Retinal pigment epithelial cell (primary cell): ENCODE measurements around the gene ANKRD28.

Source experiments
- DNase-seq: peaks from one replicate; pipeline ENCODE4 v3.0.0-alpha.2; 2010; ENCODE audit warnings: low read depth
- H3K4me3 ChIP-seq: 2 replicates; pipeline ENCODE4 v1.5.1; 2011; ENCODE audit warnings: mild to moderate bottlenecking, low read length, control low read depth, moderate library complexity
- TF ChIP-seq, protein P1 (sequence below): conservative IDR thresholded peaks from 2 replicates; pipeline ENCODE4 v1.5.1; 2011; ENCODE audit warnings: low read depth, low read length, control low read depth, inconsistent platforms

The ANKRD28 gene

DNA sequence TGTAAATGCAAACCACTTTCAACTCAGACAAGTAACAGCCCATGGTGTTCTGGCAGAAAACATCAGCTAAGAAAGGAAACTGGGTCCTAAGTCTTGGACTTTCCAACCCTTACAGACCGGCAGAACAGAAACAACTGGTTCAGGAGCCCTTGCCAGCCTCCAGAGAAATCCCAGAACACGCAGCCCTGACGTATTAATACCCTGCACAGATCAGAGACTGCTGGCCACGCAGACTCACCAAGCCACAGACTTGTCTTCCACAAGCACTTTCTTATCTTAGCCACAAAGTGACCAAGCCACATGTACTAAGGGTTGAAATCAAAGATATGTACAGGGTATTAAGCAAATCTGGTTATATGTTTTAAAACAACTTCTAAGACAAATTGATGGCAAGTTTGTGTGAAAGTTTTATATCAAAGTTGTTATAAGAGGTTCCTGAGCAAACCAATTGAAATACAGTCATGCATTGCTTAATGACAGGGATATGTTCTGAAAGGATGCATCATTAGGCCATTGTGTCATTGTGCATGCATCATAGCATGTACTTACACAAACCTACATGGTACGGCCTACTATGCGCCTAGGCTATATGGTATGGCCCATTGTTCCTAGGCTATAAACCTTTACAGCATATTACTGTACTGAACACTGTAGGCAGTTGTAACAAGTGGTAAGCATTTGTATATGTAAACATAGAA lies 159.4 kb downstream of the ANKRD28 start:
- TF ChIP-seq, protein P1, sequence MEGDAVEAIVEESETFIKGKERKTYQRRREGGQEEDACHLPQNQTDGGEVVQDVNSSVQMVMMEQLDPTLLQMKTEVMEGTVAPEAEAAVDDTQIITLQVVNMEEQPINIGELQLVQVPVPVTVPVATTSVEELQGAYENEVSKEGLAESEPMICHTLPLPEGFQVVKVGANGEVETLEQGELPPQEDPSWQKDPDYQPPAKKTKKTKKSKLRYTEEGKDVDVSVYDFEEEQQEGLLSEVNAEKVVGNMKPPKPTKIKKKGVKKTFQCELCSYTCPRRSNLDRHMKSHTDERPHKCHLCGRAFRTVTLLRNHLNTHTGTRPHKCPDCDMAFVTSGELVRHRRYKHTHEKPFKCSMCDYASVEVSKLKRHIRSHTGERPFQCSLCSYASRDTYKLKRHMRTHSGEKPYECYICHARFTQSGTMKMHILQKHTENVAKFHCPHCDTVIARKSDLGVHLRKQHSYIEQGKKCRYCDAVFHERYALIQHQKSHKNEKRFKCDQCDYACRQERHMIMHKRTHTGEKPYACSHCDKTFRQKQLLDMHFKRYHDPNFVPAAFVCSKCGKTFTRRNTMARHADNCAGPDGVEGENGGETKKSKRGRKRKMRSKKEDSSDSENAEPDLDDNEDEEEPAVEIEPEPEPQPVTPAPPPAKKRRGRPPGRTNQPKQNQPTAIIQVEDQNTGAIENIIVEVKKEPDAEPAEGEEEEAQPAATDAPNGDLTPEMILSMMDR, result no peak
- no peak for DNase-seq
- no peak overlapping the region for H3K4me3 ChIP-seq

DNA sequence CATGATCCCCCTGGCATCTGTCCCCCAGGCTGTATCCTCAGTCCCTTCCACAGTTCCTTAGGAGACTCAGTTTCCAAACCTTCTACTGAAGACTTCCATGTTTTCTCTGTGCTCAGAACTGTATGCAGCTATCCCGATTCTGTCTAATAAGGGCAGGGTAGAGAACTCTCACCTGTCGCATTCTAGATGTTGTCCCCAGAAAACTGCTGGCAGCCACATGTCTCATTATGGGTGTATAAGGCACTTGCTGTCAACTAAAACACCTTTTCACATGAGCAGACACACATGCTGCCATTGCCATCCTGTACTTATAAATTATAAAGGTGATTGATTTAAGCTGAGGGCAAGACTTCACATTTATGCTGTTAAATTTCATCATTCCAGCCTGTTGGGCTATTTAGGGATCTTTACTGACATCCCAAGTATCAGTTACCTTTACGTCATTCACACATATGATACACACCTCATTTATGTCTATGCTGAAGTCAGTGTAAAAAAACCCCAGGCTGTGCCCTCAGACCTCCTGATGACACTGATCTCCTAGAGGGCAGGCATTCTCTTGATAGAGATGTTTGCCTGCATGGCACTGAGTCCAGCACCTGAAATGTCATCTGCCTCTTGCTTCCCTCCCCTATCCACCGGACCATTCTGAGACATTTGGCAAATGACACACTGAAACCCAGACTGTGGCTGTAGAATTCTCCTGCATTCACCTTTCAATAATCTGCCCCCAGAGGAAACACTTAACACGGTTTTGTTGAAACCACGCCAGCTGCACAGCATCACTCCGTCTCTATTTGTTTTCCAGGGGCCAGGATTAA lies 160.4 kb downstream of the ANKRD28 start:
- H3K4me3 ChIP-seq, result no peak overlapping the region
- TF ChIP-seq, protein P1, result no peak
- no peak for DNase-seq

DNA sequence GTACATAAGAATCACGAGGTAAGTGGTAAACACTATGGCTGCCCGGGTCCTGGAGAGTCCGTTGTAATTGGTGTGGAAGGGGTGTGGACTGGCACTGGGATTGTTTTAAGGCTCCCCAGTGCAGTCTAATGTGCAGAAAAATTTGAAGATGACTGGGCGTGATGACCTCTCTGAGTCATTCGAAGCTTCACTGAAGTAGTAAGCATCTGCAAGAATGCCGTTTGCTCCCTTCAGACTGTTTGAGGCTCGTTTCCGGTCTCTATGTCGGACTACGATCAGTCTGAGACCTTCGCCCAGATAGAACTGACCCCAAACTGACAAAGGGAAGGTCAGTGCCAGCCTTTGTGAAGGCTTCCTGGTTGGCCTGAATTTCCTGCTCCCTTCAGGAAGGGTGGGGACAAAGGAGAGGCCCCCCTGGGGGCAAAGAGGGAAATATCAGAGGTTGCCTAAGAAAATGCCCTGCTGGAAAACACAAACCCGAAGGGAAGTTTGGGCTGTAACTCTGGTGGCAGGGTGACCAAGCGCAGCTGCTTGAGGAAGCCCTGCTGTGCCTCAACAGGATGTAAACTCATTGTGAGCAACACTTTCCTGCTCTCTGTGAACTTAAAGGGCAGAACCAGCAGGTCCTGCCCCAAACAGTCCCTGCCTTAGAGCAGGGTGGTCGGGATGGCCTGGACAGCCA lies 161.6 kb downstream of the ANKRD28 start:
- TF ChIP-seq, protein P1, result no peak
- no peak overlapping the region for H3K4me3 ChIP-seq
- DNase-seq, result peak; percentile 68

DNA sequence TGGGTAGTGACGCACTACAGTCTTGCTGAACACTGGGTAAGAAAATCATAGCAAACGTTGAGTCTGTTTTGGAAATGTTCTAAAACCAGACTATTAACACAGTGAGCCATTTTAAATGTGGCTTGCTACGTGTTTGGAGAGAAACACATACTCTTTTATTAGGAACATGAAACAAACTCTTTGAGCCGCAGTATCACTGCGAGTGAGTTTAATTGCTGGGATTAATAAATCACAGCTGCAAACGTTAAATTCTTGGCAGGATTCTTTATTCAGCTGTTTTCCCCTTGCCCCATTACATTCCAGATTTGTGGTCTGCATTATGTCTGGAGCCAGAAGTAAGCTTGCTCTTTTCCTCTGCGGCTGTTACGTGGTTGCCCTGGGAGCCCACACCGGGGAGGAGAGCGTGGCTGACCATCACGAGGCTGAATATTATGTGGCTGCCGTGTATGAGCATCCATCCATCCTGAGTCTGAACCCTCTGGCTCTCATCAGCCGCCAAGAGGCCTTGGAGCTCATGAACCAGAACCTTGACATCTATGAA lies 162.6 kb downstream of the ANKRD28 start:
- peak; percentile 96 for DNase-seq
- TF ChIP-seq, protein P1, result no peak
- H3K4me3 ChIP-seq, result no peak overlapping the region

DNA sequence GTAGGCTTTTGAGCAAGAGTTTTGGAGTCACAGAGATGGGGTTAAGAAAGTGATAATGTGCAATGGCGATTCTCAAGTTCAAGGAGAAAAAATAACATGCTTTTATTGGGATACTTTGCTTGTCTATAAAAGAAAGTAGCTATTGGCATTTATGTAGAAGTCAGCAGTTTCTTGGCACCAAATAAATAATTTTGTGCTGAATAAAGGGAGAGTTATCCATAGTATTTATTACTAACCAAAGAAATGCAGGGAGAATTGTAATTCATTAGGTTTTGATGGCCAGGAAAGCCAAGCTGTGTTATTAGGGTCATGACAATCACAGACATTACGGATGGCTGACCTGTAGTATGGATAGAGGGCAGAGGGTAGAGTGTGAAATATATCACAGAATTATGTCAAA lies 163.1 kb downstream of the ANKRD28 start:
- DNase-seq, result no peak
- TF ChIP-seq, protein P1, result no peak
- H3K4me3 ChIP-seq, result no peak overlapping the region

DNA sequence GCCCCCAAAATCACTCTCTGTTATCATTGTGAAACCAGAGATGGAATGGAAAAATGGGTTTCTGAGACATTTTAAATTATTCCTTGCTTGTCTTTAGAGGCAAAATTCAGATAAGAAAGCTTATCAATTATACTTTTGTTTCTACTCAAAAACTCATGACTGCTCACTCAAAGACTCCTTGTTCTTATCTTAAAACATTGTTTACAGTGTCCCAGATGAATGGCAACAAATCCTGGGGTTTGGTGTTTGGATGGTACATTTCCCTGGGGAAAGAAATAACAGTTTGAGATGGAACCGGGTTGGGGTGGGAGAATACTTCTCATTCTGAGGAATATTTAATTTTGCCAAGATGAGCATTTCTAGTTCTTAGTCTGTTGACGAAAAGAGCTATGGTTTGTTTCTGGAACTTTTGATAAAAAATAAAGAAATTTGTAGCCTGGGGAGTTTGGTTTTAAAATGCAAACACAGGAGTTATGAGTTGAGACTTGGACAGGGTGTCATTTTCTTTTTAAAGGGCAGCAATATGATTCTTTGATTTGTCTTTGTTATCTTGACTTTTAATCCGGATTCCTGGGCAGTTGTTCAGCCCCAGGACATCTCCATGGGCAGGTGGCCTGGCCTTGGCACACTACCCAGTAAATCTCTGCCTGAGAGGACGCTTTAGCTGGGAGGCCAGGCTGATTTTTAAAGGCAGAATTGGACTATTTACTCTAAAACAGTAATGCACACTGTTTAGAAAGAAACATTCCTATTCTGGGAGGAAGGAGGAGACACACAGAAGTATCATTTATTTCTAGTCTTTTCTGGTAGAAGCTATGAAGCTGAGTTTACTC lies 163.8 kb downstream of the ANKRD28 start:
- TF ChIP-seq, protein P1, result no peak
- H3K4me3 ChIP-seq, result no peak overlapping the region
- no peak for DNase-seq
